Measurements from ENCODE around the gene MEFV.

DNA sequence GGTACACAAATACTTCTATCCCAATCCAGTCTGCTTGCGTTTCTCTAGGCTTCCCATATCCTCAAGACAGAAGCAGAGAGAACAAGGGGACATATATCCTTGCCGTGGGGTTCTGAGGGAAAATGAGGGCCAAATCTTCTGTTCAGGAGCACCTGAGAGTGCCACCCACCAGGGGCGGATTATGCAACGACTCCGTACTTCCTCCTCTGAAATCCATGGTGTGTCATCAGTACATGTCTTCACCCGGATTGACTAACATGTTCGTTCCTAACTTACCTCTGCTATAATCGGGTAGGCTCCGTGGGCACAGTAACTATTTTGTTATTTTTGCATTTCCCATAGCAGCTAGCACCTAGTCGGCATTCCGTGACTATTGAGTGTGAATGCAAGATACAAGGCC lies 13.7 kb downstream of the MEFV start:
- TF ChIP-seq, protein P1, sequence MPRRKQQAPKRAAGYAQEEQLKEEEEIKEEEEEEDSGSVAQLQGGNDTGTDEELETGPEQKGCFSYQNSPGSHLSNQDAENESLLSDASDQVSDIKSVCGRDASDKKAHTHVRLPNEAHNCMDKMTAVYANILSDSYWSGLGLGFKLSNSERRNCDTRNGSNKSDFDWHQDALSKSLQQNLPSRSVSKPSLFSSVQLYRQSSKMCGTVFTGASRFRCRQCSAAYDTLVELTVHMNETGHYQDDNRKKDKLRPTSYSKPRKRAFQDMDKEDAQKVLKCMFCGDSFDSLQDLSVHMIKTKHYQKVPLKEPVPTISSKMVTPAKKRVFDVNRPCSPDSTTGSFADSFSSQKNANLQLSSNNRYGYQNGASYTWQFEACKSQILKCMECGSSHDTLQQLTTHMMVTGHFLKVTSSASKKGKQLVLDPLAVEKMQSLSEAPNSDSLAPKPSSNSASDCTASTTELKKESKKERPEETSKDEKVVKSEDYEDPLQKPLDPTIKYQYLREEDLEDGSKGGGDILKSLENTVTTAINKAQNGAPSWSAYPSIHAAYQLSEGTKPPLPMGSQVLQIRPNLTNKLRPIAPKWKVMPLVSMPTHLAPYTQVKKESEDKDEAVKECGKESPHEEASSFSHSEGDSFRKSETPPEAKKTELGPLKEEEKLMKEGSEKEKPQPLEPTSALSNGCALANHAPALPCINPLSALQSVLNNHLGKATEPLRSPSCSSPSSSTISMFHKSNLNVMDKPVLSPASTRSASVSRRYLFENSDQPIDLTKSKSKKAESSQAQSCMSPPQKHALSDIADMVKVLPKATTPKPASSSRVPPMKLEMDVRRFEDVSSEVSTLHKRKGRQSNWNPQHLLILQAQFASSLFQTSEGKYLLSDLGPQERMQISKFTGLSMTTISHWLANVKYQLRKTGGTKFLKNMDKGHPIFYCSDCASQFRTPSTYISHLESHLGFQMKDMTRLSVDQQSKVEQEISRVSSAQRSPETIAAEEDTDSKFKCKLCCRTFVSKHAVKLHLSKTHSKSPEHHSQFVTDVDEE (CRISPR knock-in tag; IDR thresholded peaks at IDR 0.05): no peak
- TF ChIP-seq CSDC2 (CRISPR knock-in tag; IDR thresholded peaks at IDR 0.05) (no peak), ZNF8 (CRISPR knock-in tag; IDR thresholded peaks at IDR 0.05) (no peak), TOX (CRISPR knock-in tag; IDR thresholded peaks at IDR 0.05; ENCODE audit: borderline replicate concordance) (no peak)

All from SK-N-SH treated with all-trans-retinoic acid at 6 μM for 48 hours (cell line).